C4-2B (cell line): ENCODE measurements around the gene GAD2.

Source experiments
- ZFX ChIP-seq: fragments of 450-650 bp; IDR thresholded peaks from 2 replicates; pipeline ENCODE4 v1.6.1; 2017
- TF ChIP-seq, protein P1 (sequence below): fragments of 450-650 bp; conservative IDR thresholded peaks from 2 replicates; pipeline ENCODE4 v1.5.1; 2017; ENCODE audit warnings: mild to moderate bottlenecking

DNA sequence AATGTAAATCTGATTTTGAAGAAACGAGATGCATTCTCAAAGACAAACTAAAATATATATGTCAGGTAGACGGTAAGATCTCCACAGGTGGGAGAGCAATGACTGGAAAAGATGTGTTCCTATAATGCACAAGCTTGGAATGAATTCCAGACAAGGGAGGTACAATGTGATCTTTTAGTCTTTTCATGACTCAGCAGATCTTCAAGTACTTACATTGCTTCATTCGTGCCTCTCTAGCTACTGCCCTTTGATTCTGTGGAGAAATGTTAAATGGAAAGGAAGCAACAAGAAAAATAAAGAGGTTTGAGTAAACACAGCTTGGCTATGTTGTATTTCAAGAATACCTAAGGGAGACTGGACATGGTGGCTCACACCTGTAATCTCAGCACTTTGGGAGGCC, 106.6 kb downstream of the GAD2 start:
- TF ChIP-seq, protein P1, sequence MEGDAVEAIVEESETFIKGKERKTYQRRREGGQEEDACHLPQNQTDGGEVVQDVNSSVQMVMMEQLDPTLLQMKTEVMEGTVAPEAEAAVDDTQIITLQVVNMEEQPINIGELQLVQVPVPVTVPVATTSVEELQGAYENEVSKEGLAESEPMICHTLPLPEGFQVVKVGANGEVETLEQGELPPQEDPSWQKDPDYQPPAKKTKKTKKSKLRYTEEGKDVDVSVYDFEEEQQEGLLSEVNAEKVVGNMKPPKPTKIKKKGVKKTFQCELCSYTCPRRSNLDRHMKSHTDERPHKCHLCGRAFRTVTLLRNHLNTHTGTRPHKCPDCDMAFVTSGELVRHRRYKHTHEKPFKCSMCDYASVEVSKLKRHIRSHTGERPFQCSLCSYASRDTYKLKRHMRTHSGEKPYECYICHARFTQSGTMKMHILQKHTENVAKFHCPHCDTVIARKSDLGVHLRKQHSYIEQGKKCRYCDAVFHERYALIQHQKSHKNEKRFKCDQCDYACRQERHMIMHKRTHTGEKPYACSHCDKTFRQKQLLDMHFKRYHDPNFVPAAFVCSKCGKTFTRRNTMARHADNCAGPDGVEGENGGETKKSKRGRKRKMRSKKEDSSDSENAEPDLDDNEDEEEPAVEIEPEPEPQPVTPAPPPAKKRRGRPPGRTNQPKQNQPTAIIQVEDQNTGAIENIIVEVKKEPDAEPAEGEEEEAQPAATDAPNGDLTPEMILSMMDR, result no peak
- TF ChIP-seq ZFX, result no peak
